GM08714 (cell line): ENCODE results near the gene ZNF335.
A peak's percentile ranks its signal among the peaks of the same experiment; 100 is the strongest.

Experiments
- H3K4me3 ChIP-seq: fragments of 200-500 bp; sonication (Bioruptor generic); 2 replicates; pipeline ENCODE4 v1.5.1; 2014; ENCODE audit warnings: mild to moderate bottlenecking, low read length, inconsistent platforms
- ZNF274 ChIP-seq: IDR thresholded peaks from 2 replicates; pipeline ENCODE4 v1.6.1; 2012; ENCODE audit warnings: mild to moderate bottlenecking, low read depth, low read length

ZNF335 gene

GRCh38 chr20:45971675-45972499, at the start of gene ZNF335:
Gene ZNF335, minus strand, starts transcription at chr20:45972203. Its CDS starts 793 bp downstream, at chr20:45971410.
- TF ChIP-seq ZNF274 = no peak
- peak within 1 kb of the TSS; percentile 94 for H3K4me3 ChIP-seq

- no peak for TF ChIP-seq ZNF274
Observed at GRCh38 chr20:46020555-46020954, 48.6 kb upstream of the ZNF335 start.

GRCh38 chr20:46018611-46019010, 46.6 kb upstream of the ZNF335 start:
- TF ChIP-seq ZNF274 = no peak
- no peak overlapping the region for H3K4me3 ChIP-seq

More at GRCh38 chr20:46020555-46020954, 48.6 kb upstream of the ZNF335 start:
- H3K4me3 ChIP-seq = no peak overlapping the region

- no peak overlapping the region for H3K4me3 ChIP-seq
- no peak for TF ChIP-seq ZNF274
Observed at GRCh38 chr20:46018112-46018511, 46.1 kb upstream of the ZNF335 start.

- TF ChIP-seq ZNF274 = no peak
- no peak overlapping the region for H3K4me3 ChIP-seq
Observed at GRCh38 chr20:46017272-46017671, 45.3 kb upstream of the ZNF335 start.

GRCh38 chr20:46014517-46015396, 42.8 kb upstream of the ZNF335 start:
- no peak for TF ChIP-seq ZNF274
- no peak overlapping the region for H3K4me3 ChIP-seq

GRCh38 chr20:46013829-46014516, 42.0 kb upstream of the ZNF335 start:
- H3K4me3 ChIP-seq = no peak overlapping the region
- TF ChIP-seq ZNF274 = no peak

GRCh38 chr20:46013322-46013828, 41.4 kb upstream of the ZNF335 start:
- H3K4me3 ChIP-seq = no peak overlapping the region
- no peak for TF ChIP-seq ZNF274

- no peak overlapping the region for H3K4me3 ChIP-seq
- no peak for TF ChIP-seq ZNF274
Observed at GRCh38 chr20:46012921-46013320, 40.9 kb upstream of the ZNF335 start.

GRCh38 chr20:46011631-46012482, 39.9 kb upstream of the ZNF335 start:
- no peak for TF ChIP-seq ZNF274
- no peak overlapping the region for H3K4me3 ChIP-seq

- TF ChIP-seq ZNF274 = no peak
- H3K4me3 ChIP-seq = no peak overlapping the region
Observed at GRCh38 chr20:46010491-46011391, 38.7 kb upstream of the ZNF335 start.

GRCh38 chr20:46009816-46010215, 37.8 kb upstream of the ZNF335 start:
- no peak overlapping the region for H3K4me3 ChIP-seq
- TF ChIP-seq ZNF274 = no peak
